Peyer's patch (tissue), 4 donors: ENCODE data around the gene STIM2. TPM values are rescaled to one million over a fixed set of nuclear protein-coding genes. Genes with fewer than 3 reads are reported as not detected.

Experiments used
- DNase-seq, 3 donors: peaks; one replicate each; pipeline ENCODE4 v3.0.0-alpha.2; 2017 to 2019
- H3K27ac ChIP-seq, 4 donors: fragments of 200-600 bp; sonication (generic); one replicate each; pipeline ENCODE4 v1.5.1; 2016 to 2019
- H3K27me3 ChIP-seq, 2 donors: fragments of 200-600 bp; sonication (generic); one replicate each; pipeline ENCODE4 v1.5.1; 2019
- H3K36me3 ChIP-seq, 3 donors: fragments of 200-600 bp; sonication (generic); one replicate each; pipeline ENCODE4 v1.5.1; 2016 to 2019
- H3K4me1 ChIP-seq, 4 donors: fragments of 200-600 bp; sonication (generic); one replicate each; pipeline ENCODE4 v1.5.1; 2016 to 2019
- H3K4me3 ChIP-seq, 4 donors: fragments of 200-600 bp; sonication (generic); 1 replicate in 3 of 4; 2 replicates in 1 of 4; pipeline ENCODE4 v1.5.1; 2016 to 2019; ENCODE audit warnings: mild to moderate bottlenecking in 1 of 4
- H3K9me3 ChIP-seq, 4 donors: fragments of 200-600 bp; sonication (generic); one replicate each; pipeline ENCODE4 v1.5.1; 2016 to 2019; ENCODE audit warnings: mild to moderate bottlenecking in 1 of 4
- CTCF ChIP-seq, 6 experiments: fragments of 450-650 bp in 4 of 6; fragments of 200-600 bp in 2 of 6; sonication (generic) in 1 of 6; IDR thresholded peaks; one replicate each; pipeline ENCODE4 v1.5.1; 2017 to 2019; ENCODE audit warnings: antibody characterized with exemption in 6 of 6, mild to moderate bottlenecking in 3 of 6, moderate library complexity in 1 of 6
- POLR2A ChIP-seq, 2 donors: fragments of 450-650 bp; IDR thresholded peaks; one replicate each; pipeline ENCODE4 v1.5.1; 2017; ENCODE audit warnings: antibody characterized with exemption in 2 of 2, mild to moderate bottlenecking in 2 of 2, moderate library complexity in 2 of 2
- total RNA-seq, 4 donors: library from RNA; depleted of rRNA; stranded (reverse); fragments of >200 nt; gene quantifications; one replicate each; pipeline ENCODE4 v1.1.0, GENCODE V29; 2016

STIM2 gene
- total RNA-seq, 4 donors from 2014 or later, result 35.7 to 82.5 (median 39.2) TPM

- Histone ChIP-seq H3K36me3 (no peaks in the 10 kb centered on the region), H3K27ac (no peak overlapping the region), H3K9me3 (no peaks in the 10 kb centered on the region), H3K27me3 (no peaks in the 10 kb centered on the region), H3K4me3 (no peak overlapping the region), H3K4me1 (peaks cover 0 to 6% (median 0%) of the 10 kb centered on the region in 4 donors)
- DNase-seq, result no peak
- no peak for TF ChIP-seq POLR2A (IDR thresholded peaks at IDR 0.05)
- TF ChIP-seq CTCF (IDR thresholded peaks at IDR 0.05), result no peak
Observed at GRCh38 chr4:26995316-26995715, 134.7 kb downstream of the STIM2 start.

DNA sequence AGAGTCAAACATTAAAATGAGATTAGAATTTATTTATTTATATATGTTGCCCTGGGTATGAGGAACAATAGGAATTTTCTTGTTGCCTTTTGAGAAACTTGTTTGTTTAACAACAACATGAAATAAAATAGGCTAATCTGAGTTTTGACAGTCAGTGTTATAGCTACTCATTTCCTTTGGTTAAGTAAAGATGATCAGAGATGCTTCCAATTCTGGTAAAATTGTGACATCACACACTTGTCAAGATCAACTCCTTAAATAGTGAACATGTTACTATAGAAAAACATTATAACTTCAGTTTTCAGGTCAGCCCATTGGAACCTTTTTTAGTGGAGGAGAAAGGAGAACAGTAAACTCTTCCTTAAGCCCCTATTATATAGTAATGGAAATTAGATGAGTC lies 136.1 kb downstream of the STIM2 start:
- Histone ChIP-seq H3K4me3 (no peak overlapping the region), H3K27me3 (no peaks in the 10 kb centered on the region), H3K36me3 (no peaks in the 10 kb centered on the region), H3K9me3 (no peaks in the 10 kb centered on the region), H3K4me1 (peaks cover 0 to 6% (median 0%) of the 10 kb centered on the region in 4 donors), H3K27ac (no peak overlapping the region)
- TF ChIP-seq CTCF (IDR thresholded peaks at IDR 0.05), result no peak
- TF ChIP-seq POLR2A (IDR thresholded peaks at IDR 0.05), result no peak
- DNase-seq, result no peak

- DNase-seq, result no peak
- H3K9me3 ChIP-seq, result no peaks in the 10 kb centered on the region
- no peaks in the 10 kb centered on the region for H3K27me3 ChIP-seq
- no peak for TF ChIP-seq CTCF (IDR thresholded peaks at IDR 0.05)
- TF ChIP-seq POLR2A (IDR thresholded peaks at IDR 0.05), result no peak
- no peak overlapping the region for H3K4me3 ChIP-seq
- H3K36me3 ChIP-seq, result peaks cover 0 to 3% (median 0%) of the 10 kb centered on the region in 3 donors
- H3K27ac ChIP-seq, result no peak overlapping the region
- no peaks in the 10 kb centered on the region for H3K4me1 ChIP-seq
Observed at GRCh38 chr4:26999689-27000088, 139.0 kb downstream of the STIM2 start.

- no peaks in the 10 kb centered on the region for H3K4me1 ChIP-seq
- TF ChIP-seq CTCF (IDR thresholded peaks at IDR 0.05) (no peak), POLR2A (IDR thresholded peaks at IDR 0.05) (no peak)
- no peak for DNase-seq
- H3K9me3 ChIP-seq, result no peaks in the 10 kb centered on the region
- no peaks in the 10 kb centered on the region for H3K27me3 ChIP-seq
- H3K36me3 ChIP-seq, result peaks cover 0 to 3% (median 0%) of the 10 kb centered on the region in 3 donors
- H3K27ac ChIP-seq, result no peak overlapping the region
- H3K4me3 ChIP-seq, result no peak overlapping the region
Observed at GRCh38 chr4:27000122-27000521, 139.5 kb downstream of the STIM2 start.

- no peak overlapping the region for H3K4me3 ChIP-seq
- H3K9me3 ChIP-seq, result no peaks in the 10 kb centered on the region
- no peak for TF ChIP-seq POLR2A (IDR thresholded peaks at IDR 0.05)
- peak in 4 of 6 experiments; percentile 28 to 46 (median 40) for TF ChIP-seq CTCF (IDR thresholded peaks at IDR 0.05)
- H3K4me1 ChIP-seq, result no peaks in the 10 kb centered on the region
- peaks cover 0 to 3% (median 0%) of the 10 kb centered on the region in 3 donors for H3K36me3 ChIP-seq
- no peaks in the 10 kb centered on the region for H3K27me3 ChIP-seq
- no peak for DNase-seq
- H3K27ac ChIP-seq, result no peak overlapping the region
Observed at GRCh38 chr4:27000820-27001219, 140.2 kb downstream of the STIM2 start.
